Measurements from ENCODE around the gene CD38. TPM values are rescaled to one million over a fixed set of nuclear protein-coding genes. Genes with fewer than 3 reads are reported as not detected.

CD38 gene
- total RNA-seq, 1 experiment from 2014 or later: not detected

- no peak for TF ChIP-seq RAD21 (IDR thresholded peaks at IDR 0.05; ENCODE audit: low read depth)
- TF ChIP-seq EZH2 (IDR thresholded peaks at IDR 0.05): no peak
- no peak for TF ChIP-seq JUND (IDR thresholded peaks at IDR 0.05)
- no peak for TF ChIP-seq SIN3A (IDR thresholded peaks at IDR 0.05; ENCODE audit: low read depth)
- TF ChIP-seq REST (IDR thresholded peaks at IDR 0.05; ENCODE audit: low read depth): no peak
- no peak for TF ChIP-seq ATF3 (IDR thresholded peaks at IDR 0.05)
- no peak for TF ChIP-seq ELF1 (IDR thresholded peaks at IDR 0.05; ENCODE audit: borderline replicate concordance, low read depth)
- no peak for TF ChIP-seq TCF7L2 (IDR thresholded peaks at IDR 0.05; ENCODE audit: borderline replicate concordance, extremely low read depth, insufficient read depth, insufficient read length)
- no peak for TF ChIP-seq ZFX (IDR thresholded peaks at IDR 0.05)
- TF ChIP-seq SRF (IDR thresholded peaks at IDR 0.05; ENCODE audit: low read depth): no peak
- TF ChIP-seq SP1 (IDR thresholded peaks at IDR 0.05; ENCODE audit: low read depth): no peak
- no peak for TF ChIP-seq EGR1 (IDR thresholded peaks at IDR 0.05; ENCODE audit: low read depth)
- TF ChIP-seq YY1 (IDR thresholded peaks at IDR 0.05; ENCODE audit: extremely low read depth, insufficient replicate concordance, low read depth, low read length): no peak
- TF ChIP-seq CBX3 (IDR thresholded peaks at IDR 0.05; ENCODE audit: low read depth): no peak
- no peak for TF ChIP-seq CEBPB (IDR thresholded peaks at IDR 0.05; ENCODE audit: low read depth)
- no peak for TF ChIP-seq ZNF274 (IDR thresholded peaks at IDR 0.05; ENCODE audit: low read depth, low read length)
- no peak overlapping the region for H2AFZ ChIP-seq (ENCODE audit: low read depth, low read length, poor library complexity, severe bottlenecking)
- no peaks in the 10 kb centered on the region for H3K9me2 ChIP-seq (ENCODE audit: insufficient read depth)
- no peak overlapping the region for H3K4me2 ChIP-seq (ENCODE audit: low read length)
- DNase-seq (ENCODE audit: low read depth, low spot score) (no peak), ATAC-seq (no peak)
- H3K9ac ChIP-seq (ENCODE audit: low read length): no peak overlapping the region
- H3K27me3 ChIP-seq (ENCODE audit: insufficient read depth, low read length): no peaks in the 10 kb centered on the region
- H3K9me3 ChIP-seq (ENCODE audit: control insufficient read depth in 1 of 2, insufficient read depth in 1 of 2, low read depth in 1 of 2, low read length in 2 of 2): peaks cover 3 to 7% of the 10 kb centered on the region in 2 experiments; a peak in 1 of 4 replicates
- ChIA-PET POLR2A (no interaction called here), RAD21 (ENCODE audit: low non-redundant PET in 1 of 2, low total read pairs in 2 of 2, uncharacterized antibody in 2 of 2, unreplicated experiment in 2 of 2) (no interaction called here), CTCF (no interaction called here)
- no peaks in the 10 kb centered on the region for H3K79me2 ChIP-seq (ENCODE audit: insufficient read depth, low read length)
- H4K20me1 ChIP-seq (ENCODE audit: insufficient read depth): no peaks in the 10 kb centered on the region
- no TSS peak for BruUV-seq (replicated peaks)
- H3K27ac ChIP-seq (ENCODE audit: low read depth, low read length): no peak overlapping the region
- no peaks in the 10 kb centered on the region for H3K36me3 ChIP-seq (ENCODE audit: control insufficient read depth in 1 of 2, insufficient read depth in 2 of 2, low read length in 2 of 2)
- no peaks in the 10 kb centered on the region for H3K4me1 ChIP-seq (ENCODE audit: control insufficient read depth in 1 of 2, insufficient read depth in 2 of 2, low read length in 2 of 2)
- no peak overlapping the region for H3K4me3 ChIP-seq (replicated peaks in 1 of 2; ENCODE audit: low read depth in 1 of 2, low read length in 2 of 2)
- intact Hi-C loops (cut with micrococcal nuclease): no loop called here
Measured at GRCh38 chr4:15875663-15876460, 97.7 kb downstream of the CD38 start.

Data from HCT116 (cell line).